HepG2 (cell line): ENCODE data around the gene AXIN1. TPM values are rescaled to one million over a fixed set of nuclear protein-coding genes. Genes with fewer than 3 reads are reported as not detected.

ENCODE experiments used
- AGO1 ChIP-seq: fragments of 200-400 bp; formaldehyde crosslinking; IDR thresholded peaks from 2 replicates; pipeline ENCODE4 v1.6.1; 2017; ENCODE audit warnings: mild to moderate bottlenecking, low read depth, low read length, moderate library complexity; ENCODE audit not compliant: poor library complexity, severe bottlenecking
- ATF7 ChIP-seq, 2 experiments: fragments of 450-650 bp in 1 of 2; sonication (generic) in 1 of 2; formaldehyde crosslinking in 1 of 2; IDR thresholded peaks; 2 replicates each; pipeline versions ENCODE4 v1.4.0 to v1.6.1; 2016 to 2020; ENCODE audit warnings: antibody characterized with exemption in 1 of 2, mild to moderate bottlenecking in 1 of 2, missing genetic modification reagents in 1 of 2
- CREM ChIP-seq, 2 experiments: sonication (generic) in 1 of 2; formaldehyde crosslinking in 1 of 2; IDR thresholded peaks; 2 replicates each; pipeline versions ENCODE4 v1.4.0 to v1.6.1; 2016 to 2020; ENCODE audit warnings: antibody characterized with exemption in 1 of 2, mild to moderate bottlenecking in 1 of 2, missing genetic modification reagents in 1 of 2
- GMEB1 ChIP-seq: sonication (generic); formaldehyde crosslinking; IDR thresholded peaks from 2 replicates; pipeline ENCODE4 v1.5.1; 2020; ENCODE audit warnings: missing genetic modification reagents, mild to moderate bottlenecking, borderline replicate concordance
- GTF3A ChIP-seq: sonication (generic); formaldehyde crosslinking; conservative IDR thresholded peaks from 2 replicates; pipeline ENCODE4 v1.4.0; 2020; ENCODE audit warnings: mild to moderate bottlenecking, missing genetic modification reagents
- IRF2 ChIP-seq: IDR thresholded peaks from 2 replicates; pipeline ENCODE4 v1.6.1; 2018; ENCODE audit warnings: missing genetic modification reagents, missing compliant biosample characterization
- ISL2 ChIP-seq: sonication (generic); formaldehyde crosslinking; IDR thresholded peaks from 2 replicates; pipeline ENCODE4 v1.5.0; 2020; ENCODE audit warnings: missing genetic modification reagents
- KAT8 ChIP-seq: IDR thresholded peaks from 2 replicates; pipeline ENCODE4 v1.6.1; 2016; ENCODE audit warnings: missing genetic modification reagents, missing compliant biosample characterization
- NFATC3 ChIP-seq: sonication (generic); formaldehyde crosslinking; IDR thresholded peaks from 2 replicates; pipeline ENCODE4 v1.5.1; 2020; ENCODE audit warnings: mild to moderate bottlenecking, missing genetic modification reagents
- NR3C1 ChIP-seq: sonication (generic); formaldehyde crosslinking; IDR thresholded peaks from 2 replicates; pipeline ENCODE4 v1.4.0; 2020; ENCODE audit warnings: missing genetic modification reagents
- POLR2AphosphoS5 ChIP-seq: IDR thresholded peaks from 2 replicates; pipeline ENCODE4 v1.6.1; 2012; ENCODE audit warnings: low read depth, low read length
- PTBP1 ChIP-seq: fragments of 200-400 bp; formaldehyde crosslinking; IDR thresholded peaks from 2 replicates; pipeline ENCODE4 v1.6.1; 2018; ENCODE audit warnings: low read length, low read depth; ENCODE audit not compliant: poor library complexity, severe bottlenecking
- SNAPC5 ChIP-seq: sonication (generic); formaldehyde crosslinking; IDR thresholded peaks from 2 replicates; pipeline ENCODE4 v1.8.1; 2023; ENCODE audit warnings: mild to moderate bottlenecking, missing genetic modification reagents, borderline replicate concordance
- SP2 ChIP-seq: sonication (generic); formaldehyde crosslinking; IDR thresholded peaks from 2 replicates; pipeline ENCODE4 v1.5.1; 2020; ENCODE audit warnings: mild to moderate bottlenecking, missing genetic modification reagents
- TBX3 ChIP-seq: fragments of 450-650 bp; IDR thresholded peaks from 2 replicates; pipeline ENCODE4 v1.6.1; 2017; ENCODE audit warnings: antibody characterized with exemption, mild to moderate bottlenecking, inconsistent platforms, borderline replicate concordance
- ZMAT5 ChIP-seq: sonication (generic); formaldehyde crosslinking; IDR thresholded peaks from 2 replicates; pipeline ENCODE4 v1.5.0; 2020; ENCODE audit warnings: mild to moderate bottlenecking, low read depth, missing genetic modification reagents, borderline replicate concordance
- ZNF614 ChIP-seq: IDR thresholded peaks from 2 replicates; pipeline ENCODE4 v1.6.1; 2018; ENCODE audit warnings: missing biosample characterization, missing genetic modification reagents, inconsistent platforms, borderline replicate concordance
- polyA plus RNA-seq, 8 experiments: library from polyadenylated mRNA; depleted of rRNA in 3 of 8; stranded (reverse) in 7 of 8; unstranded in 1 of 8; fragments of >200 nt; fragmentation: Illumina TruSeq in 4 of 8; extraction: Trizol in 4 of 8; gene quantifications; 2 replicates each; pipeline versions ENCODE4 v1.2.1 to v1.2.3, GENCODE V29; 2011 to 2016; ENCODE audit warnings: low read depth in 4 of 8, missing spikeins in 1 of 8, mixed read lengths in 1 of 8; ENCODE audit not compliant: insufficient read depth in 1 of 8
- total RNA-seq, 5 experiments: library from RNA; depleted of rRNA; stranded (reverse); fragments of >200 nt; fragmentation: Illumina TruSeq; extraction: Trizol; gene quantifications; 2 replicates each; pipeline ENCODE4 v1.2.3, GENCODE V29; 2016; ENCODE audit warnings: low read depth in 1 of 5
- TF ChIP-seq, protein P1 (sequence below): IDR thresholded peaks from 2 replicates; pipeline ENCODE4 v1.6.1; 2012; ENCODE audit warnings: inconsistent platforms
- TF ChIP-seq, protein P2 (sequence below): sonication (generic); formaldehyde crosslinking; IDR thresholded peaks from 2 replicates; pipeline ENCODE4 v1.5.0; 2020; ENCODE audit warnings: missing genetic modification reagents
- TF ChIP-seq, protein P3 (sequence below): sonication (generic); formaldehyde crosslinking; IDR thresholded peaks from 2 replicates; pipeline ENCODE4 v1.8.1; 2022; ENCODE audit warnings: low read depth, mild to moderate bottlenecking, missing genetic modification reagents

Gene AXIN1
- total and polyA plus RNA-seq, 2 of the 13 experiments (the other 11 are each of a cell fraction or from before 2014, with no cell fraction given) = 24.0 to 26.0 TPM

DNA sequence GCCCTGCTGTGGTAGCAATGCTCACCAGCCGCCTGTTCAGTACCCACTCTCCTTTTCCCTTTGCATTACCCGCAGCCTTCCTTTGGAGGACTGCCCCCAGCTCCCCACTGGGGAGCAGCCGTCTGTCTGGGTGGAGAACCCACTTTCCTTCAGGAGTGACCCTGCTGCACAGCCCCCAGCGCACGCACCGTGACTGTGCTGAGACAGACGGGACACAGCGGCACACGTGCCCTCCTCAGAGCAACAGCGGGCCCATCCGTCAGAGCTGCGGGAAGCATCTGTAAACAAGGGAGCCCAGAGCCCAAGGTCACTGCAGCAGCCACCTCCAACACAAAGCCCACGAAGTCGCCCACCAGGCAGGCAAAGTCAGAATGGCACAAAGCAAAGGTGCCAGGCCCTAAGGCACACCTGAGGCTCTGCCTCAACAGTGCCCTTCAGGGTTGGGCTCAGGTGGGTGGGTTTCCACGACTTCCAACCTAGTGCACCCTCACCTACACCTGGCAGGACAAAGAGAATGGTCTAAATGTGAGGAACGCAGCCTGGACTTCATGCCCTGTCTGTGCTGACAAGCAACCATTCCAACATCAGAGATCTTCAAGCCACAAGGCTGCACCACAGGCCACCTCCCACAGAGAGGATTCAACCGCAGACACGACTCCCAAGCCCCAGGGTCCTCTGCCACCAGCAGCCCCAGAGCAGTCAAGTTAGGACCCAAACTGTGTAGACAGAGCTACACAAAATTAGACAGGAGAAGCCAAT is 9.9 kb downstream of the AXIN1 start (continued):
- TF ChIP-seq ZNF614 (CRISPR knock-in tag) = peak; percentile 51; the same call in 1 of the 2 replicates
- peak; percentile 63; the same call in 1 of the 2 replicates for TF ChIP-seq IRF2 (CRISPR knock-in tag)
- TF ChIP-seq CREM (IDR thresholded peaks at IDR 0.05) = 0 out of 2 replicates have a peak, but pooled peaks have one; percentile 5
- TF ChIP-seq CREM (CRISPR knock-in tag; IDR thresholded peaks at IDR 0.05) = no peak
- TF ChIP-seq ISL2 = 0 out of 2 replicates have a peak, but pooled peaks have one; percentile 34
- TF ChIP-seq GTF3A (CRISPR knock-in tag) = no peak
- TF ChIP-seq GMEB1 (CRISPR knock-in tag) = peak; percentile 27; the same call in 1 of the 2 replicates
- TF ChIP-seq ZMAT5 (CRISPR knock-in tag) = no peak
- TF ChIP-seq TBX3 = no peak
- TF ChIP-seq ATF7 (IDR thresholded peaks at IDR 0.05) = no peak
- no peak; the same call in 1 of the 2 replicates for TF ChIP-seq ATF7 (CRISPR knock-in tag; IDR thresholded peaks at IDR 0.05)
- no peak for TF ChIP-seq SP2 (CRISPR knock-in tag)
- TF ChIP-seq, protein P1, sequence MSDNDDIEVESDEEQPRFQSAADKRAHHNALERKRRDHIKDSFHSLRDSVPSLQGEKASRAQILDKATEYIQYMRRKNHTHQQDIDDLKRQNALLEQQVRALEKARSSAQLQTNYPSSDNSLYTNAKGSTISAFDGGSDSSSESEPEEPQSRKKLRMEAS = peak; percentile 98
- no peak for TF ChIP-seq KAT8
- no peak for TF ChIP-seq PTBP1
- peak; percentile 47; the same call in 1 of the 2 replicates for TF ChIP-seq POLR2AphosphoS5
- TF ChIP-seq, protein P2, sequence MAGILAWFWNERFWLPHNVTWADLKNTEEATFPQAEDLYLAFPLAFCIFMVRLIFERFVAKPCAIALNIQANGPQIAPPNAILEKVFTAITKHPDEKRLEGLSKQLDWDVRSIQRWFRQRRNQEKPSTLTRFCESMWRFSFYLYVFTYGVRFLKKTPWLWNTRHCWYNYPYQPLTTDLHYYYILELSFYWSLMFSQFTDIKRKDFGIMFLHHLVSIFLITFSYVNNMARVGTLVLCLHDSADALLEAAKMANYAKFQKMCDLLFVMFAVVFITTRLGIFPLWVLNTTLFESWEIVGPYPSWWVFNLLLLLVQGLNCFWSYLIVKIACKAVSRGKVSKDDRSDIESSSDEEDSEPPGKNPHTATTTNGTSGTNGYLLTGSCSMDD = no peak
- TF ChIP-seq NFATC3 (CRISPR knock-in tag) = no peak
- TF ChIP-seq SNAPC5 (CRISPR knock-in tag) = no peak
- TF ChIP-seq NR3C1 (CRISPR knock-in tag) = no peak
- no peak for TF ChIP-seq AGO1
- TF ChIP-seq, protein P3, sequence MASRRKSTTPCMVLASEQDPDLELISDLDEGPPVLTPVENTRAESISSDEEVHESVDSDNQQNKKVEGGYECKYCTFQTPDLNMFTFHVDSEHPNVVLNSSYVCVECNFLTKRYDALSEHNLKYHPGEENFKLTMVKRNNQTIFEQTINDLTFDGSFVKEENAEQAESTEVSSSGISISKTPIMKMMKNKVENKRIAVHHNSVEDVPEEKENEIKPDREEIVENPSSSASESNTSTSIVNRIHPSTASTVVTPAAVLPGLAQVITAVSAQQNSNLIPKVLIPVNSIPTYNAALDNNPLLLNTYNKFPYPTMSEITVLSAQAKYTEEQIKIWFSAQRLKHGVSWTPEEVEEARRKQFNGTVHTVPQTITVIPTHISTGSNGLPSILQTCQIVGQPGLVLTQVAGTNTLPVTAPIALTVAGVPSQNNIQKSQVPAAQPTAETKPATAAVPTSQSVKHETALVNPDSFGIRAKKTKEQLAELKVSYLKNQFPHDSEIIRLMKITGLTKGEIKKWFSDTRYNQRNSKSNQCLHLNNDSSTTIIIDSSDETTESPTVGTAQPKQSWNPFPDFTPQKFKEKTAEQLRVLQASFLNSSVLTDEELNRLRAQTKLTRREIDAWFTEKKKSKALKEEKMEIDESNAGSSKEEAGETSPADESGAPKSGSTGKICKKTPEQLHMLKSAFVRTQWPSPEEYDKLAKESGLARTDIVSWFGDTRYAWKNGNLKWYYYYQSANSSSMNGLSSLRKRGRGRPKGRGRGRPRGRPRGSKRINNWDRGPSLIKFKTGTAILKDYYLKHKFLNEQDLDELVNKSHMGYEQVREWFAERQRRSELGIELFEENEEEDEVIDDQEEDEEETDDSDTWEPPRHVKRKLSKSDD (CRISPR knock-in tag) = peak; percentile 65; the same call in 1 of the 2 replicates
